ENCODE data around the gene MBLAC2.
A peak's percentile ranks its signal among the peaks of the same experiment; 100 is the strongest.

The MBLAC2 gene

DNA sequence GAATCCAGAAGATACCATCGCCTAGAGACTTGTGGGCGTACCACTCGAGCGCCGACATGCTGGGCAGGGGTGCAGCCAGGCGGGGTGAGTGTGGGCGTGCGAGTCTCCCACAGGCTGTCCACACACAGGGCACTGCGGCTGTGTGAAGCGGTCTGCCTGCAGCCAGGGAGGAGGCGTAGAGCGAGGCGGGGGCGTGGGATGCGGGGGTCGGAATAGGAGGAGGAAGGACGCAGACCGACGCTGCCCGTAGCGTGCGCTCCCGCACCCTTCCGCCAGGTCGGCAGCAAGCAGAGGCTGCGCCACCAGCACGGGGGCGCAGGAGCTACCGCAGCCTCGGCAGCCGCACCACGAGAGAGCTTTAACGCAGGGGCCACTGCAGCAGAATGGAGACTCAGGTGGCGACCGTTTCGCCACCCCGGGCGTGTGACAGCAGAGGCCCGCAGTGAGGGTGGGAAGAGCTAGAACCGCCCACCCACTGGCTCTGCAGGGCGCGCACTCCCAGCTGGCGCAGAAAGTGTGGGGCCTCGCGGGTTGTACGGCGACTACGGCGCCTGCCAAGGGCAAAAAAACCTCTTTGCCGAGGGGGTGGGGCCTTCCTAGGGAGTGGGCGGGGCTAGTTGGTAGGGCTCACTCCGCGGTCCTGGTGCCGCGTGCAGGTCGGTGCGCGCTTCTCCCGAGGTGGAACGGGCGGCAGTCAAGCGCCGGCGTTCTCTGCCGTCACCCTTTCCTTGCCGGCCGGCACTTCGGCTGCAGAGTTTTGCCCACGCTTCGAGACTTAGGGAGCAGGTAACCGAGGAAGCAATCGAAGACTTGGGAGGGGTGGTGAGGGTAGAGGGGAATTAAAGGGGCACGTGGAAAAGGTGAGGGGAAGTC is at the start of gene MBLAC2, which contains the start of gene POLR3G:
Gene MBLAC2, minus strand, starts transcription at position 537 of the 873 bp plus-strand sequence. Its CDS starts 479 bp downstream, at position 58.
Gene POLR3G, plus strand, starts transcription at position 630 of the 873 bp plus-strand sequence. CDS start 10,704 bp downstream, outside the sequence.
- peak; percentile 96 for DNase-seq

DNA sequence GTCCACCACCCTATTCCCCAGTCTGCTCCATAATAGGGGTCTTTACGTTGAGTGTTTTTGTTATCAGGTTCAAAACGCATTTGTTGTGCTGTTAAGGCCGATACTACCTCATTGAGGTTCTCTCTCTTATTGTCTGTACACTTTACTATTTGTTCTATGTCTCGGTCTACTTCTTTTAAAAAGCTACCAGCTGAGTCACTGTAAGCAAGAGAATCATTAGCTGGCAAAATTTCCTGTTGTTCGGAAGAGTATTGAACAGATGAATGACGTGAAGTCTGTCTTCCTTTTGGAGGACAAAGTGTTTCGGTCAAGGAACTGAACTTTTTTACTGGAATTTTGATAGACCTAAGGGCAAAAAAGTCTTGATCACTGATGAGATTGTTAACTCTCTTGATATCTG is 44.5 kb upstream of the MBLAC2 start:
- no peak for DNase-seq

DNA sequence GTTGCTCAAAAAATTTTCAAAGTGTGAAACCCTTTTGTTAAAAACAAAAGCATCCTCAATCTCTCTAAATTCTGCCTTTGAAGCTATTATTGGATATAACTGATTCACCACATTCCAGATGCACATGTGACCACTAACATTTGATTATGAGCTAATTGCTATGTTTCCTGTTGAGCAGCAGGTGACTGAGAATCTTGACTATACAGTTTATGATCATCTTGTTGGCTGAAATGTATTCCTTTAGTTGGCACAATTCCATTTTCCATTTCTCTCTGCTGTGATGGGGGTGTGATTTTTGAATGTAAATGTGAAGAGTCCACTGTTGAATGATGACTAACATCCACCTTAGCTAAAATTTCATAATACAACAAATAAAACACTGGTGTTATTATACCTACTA is 44.1 kb upstream of the MBLAC2 start:
- no peak for DNase-seq

GRCh38 chr5:90514520-90514919 is 39.9 kb upstream of the MBLAC2 start:
- DNase-seq: no peak

- no peak for DNase-seq
These were observed 35.9 kb upstream of the MBLAC2 start for GRCh38 chr5:90510438-90510837.

GRCh38 chr5:90506221-90506620 is 31.6 kb upstream of the MBLAC2 start:
- DNase-seq: no peak

- no peak for DNase-seq
These were observed 30.2 kb upstream of the MBLAC2 start for GRCh38 chr5:90504743-90505142.

DNA sequence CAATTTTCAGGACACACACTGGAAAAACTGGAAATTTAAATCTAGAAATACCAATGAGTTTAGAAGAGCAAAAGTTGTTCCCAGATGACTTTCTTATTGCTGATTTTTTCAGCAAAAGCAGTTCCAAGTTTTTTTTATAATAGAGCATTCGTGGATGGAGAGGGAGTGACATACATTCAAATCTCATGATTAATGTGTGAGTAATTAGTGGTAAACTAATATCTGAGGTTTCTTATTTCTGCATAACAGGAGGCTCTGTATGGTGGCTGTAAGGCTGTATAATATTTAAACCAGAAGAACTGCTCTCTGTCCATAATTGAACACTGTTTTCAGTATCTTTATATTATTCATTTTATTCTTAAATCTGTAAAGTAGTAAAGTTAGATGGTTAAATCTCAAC is 29.0 kb upstream of the MBLAC2 start:
- DNase-seq: no peak

GRCh38 chr5:90495146-90495545 is 20.6 kb upstream of the MBLAC2 start:
- no peak for DNase-seq

GRCh38 chr5:90494043-90494442 is 19.5 kb upstream of the MBLAC2 start:
- DNase-seq: no peak

DNA sequence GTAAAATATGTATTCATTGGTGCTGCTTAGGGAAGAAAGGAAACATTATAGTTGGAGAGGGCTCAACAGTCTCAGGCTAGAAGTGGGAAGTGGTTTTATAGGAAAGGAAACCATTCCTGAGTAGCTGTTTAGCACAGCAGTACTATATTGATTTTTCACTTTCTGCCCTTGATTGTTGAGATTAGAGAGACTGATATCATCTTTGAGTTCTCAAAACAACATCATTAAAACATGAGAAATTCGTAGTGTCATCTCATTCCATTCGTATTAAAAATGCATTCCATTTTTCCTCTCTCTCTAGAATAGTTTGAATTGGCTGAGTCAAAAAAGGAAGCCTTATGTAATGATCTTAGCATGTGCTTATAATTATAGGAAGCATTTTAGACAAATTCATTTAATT is 14.2 kb upstream of the MBLAC2 start:
- no peak for DNase-seq

DNA sequence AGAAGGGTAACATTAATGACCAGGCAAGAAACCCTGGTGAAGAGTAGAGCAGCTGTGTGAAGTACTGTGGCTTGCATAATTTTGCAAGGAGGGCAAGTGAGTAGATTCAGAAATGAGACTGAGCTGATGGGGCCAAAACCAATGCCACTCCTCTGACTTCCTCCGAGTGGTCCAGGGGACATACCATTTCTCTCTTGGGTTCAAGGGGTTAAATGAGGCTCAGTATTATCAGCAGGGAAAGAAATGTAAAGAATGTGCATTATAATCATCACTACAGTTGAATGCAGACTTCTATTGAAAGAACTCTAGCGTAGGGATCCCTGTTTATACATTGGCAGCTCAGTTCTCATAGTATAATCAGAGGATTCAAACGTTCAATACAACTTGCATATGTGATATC is 10.0 kb upstream of the MBLAC2 start:
- DNase-seq: no peak

GRCh38 chr5:90483206-90483605 is 8.6 kb upstream of the MBLAC2 start:
- DNase-seq: no peak

DNA sequence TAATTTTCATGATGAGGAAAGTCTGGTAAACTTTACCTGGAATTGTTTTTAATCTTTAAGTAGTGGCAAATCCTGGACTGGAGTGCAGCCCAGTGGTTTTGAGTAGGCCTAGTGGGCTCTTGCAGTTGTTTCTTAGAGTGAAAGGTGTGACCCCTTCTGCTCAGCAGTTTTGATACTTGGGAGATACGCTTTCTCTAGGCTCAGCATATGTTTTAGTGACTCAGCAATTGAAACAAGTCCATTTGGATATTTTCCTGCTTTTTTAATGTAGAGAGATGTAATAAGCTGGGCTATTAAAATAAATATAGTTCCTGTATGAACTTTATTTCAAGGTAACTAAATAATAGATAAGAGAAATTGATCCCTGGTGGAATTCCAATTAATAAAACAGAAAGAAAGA is 6.1 kb upstream of the MBLAC2 start:
- no peak for DNase-seq

- no peak for DNase-seq
These were observed 5.2 kb upstream of the MBLAC2 start for GRCh38 chr5:90479611-90480385.

DNA sequence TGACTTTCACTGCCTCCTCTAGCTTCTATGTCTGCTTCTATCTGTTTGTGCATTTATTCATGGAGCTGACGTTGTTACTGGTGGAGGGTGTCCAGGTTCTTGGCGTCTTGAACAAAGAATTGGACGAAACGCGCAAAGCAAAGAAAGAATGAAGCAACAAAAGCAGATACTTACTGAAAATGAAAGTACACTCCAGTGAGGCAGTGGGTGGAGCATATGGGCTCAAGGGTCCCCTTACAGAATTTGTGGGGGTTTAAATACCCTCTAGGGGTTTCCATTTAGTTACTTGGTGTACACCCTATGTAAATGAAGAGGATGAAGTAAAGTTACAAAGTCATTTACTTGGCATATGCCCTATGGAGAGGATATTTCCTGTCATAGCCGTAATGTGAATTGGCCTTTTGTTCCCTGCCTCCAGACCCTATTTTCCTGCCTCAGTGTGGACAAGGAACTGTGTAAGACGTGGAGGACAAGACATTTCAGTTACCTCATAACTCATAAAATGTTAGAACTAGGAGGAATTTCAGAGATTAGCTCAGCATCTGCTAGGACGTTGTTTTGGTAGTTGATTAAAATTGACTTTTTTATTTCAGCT is 3.1 kb upstream of the MBLAC2 start:
- DNase-seq: no peak

GRCh38 chr5:90477073-90477472 is 2.5 kb upstream of the MBLAC2 start:
- no peak for DNase-seq

DNA sequence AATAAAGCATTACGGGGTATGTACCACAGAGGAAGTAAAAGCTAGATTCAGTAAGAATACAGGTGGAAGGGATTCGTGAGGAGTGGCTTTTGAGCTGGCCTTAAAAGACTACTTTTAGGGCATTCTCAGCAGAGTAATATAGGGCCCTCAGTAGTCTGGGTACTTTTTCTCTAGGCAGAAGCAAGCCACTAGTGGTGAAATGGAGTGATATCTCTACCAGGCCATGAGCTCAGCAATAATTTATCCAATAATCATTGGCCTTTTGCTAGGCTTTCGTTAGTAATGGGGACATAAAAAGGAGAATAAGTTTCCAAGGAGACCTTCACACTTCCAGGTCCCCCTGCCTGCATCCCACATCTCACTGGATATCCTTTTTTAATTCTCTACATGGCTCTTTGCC is 1.8 kb upstream of the MBLAC2 start:
- no peak for DNase-seq

GRCh38 chr5:90475436-90475980 is 937 bp upstream of the MBLAC2 start:
- no peak for DNase-seq

GRCh38 chr5:90473396-90474234 is 956 bp downstream of the MBLAC2 start:
- DNase-seq: peak; percentile 34

DNA sequence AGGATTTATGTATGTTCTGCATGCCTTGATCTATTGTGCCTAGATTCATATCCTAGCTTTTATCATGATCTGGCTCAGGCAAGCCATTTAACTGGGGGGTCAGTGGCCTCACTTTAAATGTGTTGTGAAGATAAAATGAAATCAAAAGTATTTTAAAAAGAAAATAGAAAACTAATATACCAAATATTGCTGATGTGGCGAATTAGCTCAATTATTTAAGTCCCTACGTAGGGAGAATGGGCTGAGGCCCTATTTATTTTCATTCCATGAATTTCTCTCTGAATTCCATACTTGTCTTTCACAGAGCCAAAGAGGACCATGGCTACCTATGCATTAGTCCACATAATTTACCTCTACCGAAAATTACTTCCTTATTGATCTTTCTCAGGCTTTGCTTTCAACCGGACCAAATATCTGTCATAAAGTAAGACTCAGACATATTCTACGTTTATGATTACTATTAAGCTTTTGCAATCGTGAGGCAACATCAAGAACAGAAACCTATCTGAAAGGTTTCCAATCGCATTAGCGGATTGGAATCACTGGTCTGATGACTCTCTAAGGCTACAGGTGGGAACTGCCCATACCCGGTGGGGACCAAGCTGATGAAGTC is 1.7 kb downstream of the MBLAC2 start:
- no peak for DNase-seq

DNA sequence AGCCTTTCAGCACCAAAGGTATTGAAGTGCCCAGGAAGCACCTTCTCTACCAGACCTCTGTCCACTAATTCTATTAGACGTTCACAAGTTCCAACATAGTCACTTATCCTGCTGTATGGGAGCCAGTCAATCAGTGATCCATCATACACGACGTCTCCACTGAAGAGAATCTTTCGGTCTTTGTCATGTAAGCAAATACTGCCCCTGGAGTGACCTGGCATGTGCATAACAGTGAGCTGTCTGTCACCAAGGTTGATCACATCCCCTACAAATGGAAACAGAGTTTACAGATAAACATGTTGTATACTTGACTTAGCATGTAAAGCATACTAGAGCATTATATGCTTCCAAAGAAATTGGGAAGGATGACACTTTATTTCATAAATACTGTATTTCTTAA is 13.3 kb downstream of the MBLAC2 start:
- no peak for DNase-seq

All from CD4-positive, alpha-beta T cell treated with Interleukin-6 for 4 hours (primary cell).